MCF 10A (cell line): ENCODE results near the gene ARMH3. TPM values are rescaled to one million over a fixed set of nuclear protein-coding genes. Genes with fewer than 3 reads are reported as not detected.

ENCODE experiments used
- BruUV-seq: library from RNA; stranded (reverse); fragments of 400-500 nt; replicated peaks from 2 replicates; lab custom pipeline; 2021; lab: Mats Ljungman, UMichigan
- CTCF ChIA-PET: fragments of 300-600 bp; sonication (Branson Sonifier 250); formaldehyde crosslinking; extraction: SDS; loops from one replicate; lab custom pipeline; 2021; ENCODE audit warnings: antibody characterized with exemption, inconsistent platforms; lab: Yijun Ruan, JAX
- POLR2A ChIA-PET: fragments of 300-600, 350-650 bp; sonication (Branson Sonifier 250); formaldehyde crosslinking; extraction: SDS; loops from one replicate; lab custom pipeline; 2020; ENCODE audit warnings: antibody characterized with exemption, inconsistent platforms; lab: Yijun Ruan, JAX
- DNase-seq: peaks from one replicate; pipeline ENCODE4 v3.0.0-alpha.2; 2018; ENCODE audit not compliant: unreplicated experiment
- H3K27ac Mint-ChIP-seq: one replicate; pipeline ENCODE4 v1.8.0; 2022; ENCODE audit warnings: mild to moderate bottlenecking, low read depth, mixed read lengths; ENCODE audit not compliant: unreplicated experiment
- H3K27me3 Mint-ChIP-seq: one replicate; pipeline ENCODE4 v1.8.0; 2022; ENCODE audit warnings: mixed read lengths; ENCODE audit not compliant: insufficient read depth, unreplicated experiment
- H3K36me3 Mint-ChIP-seq: one replicate; pipeline ENCODE4 v1.8.0; 2022; ENCODE audit warnings: mild to moderate bottlenecking, moderate library complexity, mixed read lengths; ENCODE audit not compliant: insufficient read depth, unreplicated experiment
- H3K4me1 Mint-ChIP-seq: one replicate; pipeline ENCODE4 v1.8.0; 2022; ENCODE audit warnings: mixed read lengths; ENCODE audit not compliant: insufficient read depth, unreplicated experiment
- H3K4me3 Mint-ChIP-seq: one replicate; pipeline ENCODE4 v1.8.0; 2022; ENCODE audit warnings: mild to moderate bottlenecking, moderate library complexity, mixed read lengths; ENCODE audit not compliant: unreplicated experiment
- H3K9me3 Mint-ChIP-seq: one replicate; pipeline ENCODE4 v1.8.0; 2022; ENCODE audit warnings: mixed read lengths; ENCODE audit not compliant: unreplicated experiment
- intact Hi-C: fragments of 100-400 bp; cut with micrococcal nuclease; formaldehyde crosslinking; loops from 2 replicates; pipeline ENCODE4 v1.14.1; 2022
- total RNA-seq: library from RNA; stranded (reverse); gene quantifications from 2 replicates; pipeline ENCODE4 v1.2.3, GENCODE V29; 2022
- TF ChIP-seq, protein P1 (sequence below): fragments of 200-600 bp; IDR thresholded peaks from one replicate; pipeline ENCODE4 v1.8.0; 2022; ENCODE audit warnings: antibody characterized with exemption, mild to moderate bottlenecking; ENCODE audit not compliant: unreplicated experiment

Gene ARMH3
- total RNA-seq, 1 experiment from 2014 or later = 17.6 TPM

DNA sequence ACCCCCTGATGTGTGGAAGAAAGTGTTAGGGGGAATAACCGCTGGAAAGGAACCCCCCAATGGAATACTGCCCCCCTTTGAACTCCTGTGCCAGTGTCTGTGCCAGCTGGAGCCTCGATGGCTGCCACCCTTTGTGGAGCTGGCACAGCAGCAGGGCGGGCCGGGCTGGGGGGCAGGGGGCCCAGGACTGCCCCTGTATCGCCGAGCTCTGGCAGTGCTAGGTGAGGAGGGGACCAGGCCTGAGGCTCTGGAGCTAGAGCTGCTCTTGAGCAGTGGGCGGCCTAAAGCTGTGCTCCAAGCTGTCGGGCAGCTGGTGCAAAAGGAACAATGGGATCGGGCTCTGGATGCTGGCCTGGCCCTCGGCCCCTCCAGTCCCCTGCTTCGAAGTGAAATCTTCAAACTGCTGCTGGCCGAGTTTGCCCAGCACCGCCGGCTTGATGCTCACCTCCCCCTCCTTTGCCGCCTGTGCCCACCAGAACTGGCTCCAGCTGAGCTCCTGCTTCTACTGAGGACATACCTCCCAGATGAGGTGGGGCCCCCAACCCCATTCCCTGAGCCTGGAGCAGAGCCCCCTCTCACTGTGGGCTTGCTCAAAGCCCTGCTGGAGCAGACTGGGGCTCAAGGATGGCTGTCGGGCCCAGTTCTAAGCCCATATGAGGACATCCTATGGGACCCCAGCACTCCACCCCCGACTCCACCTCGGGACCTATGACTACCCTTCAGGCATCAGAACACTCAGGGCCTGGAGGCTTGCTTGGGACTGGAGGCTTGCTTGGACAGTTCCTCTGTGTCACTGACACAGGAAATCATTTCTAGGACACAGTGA is 11.3 kb upstream of the ARMH3 start:
- CTCF ChIA-PET = interaction anchor here (0.5 to 3.1 kb wide), 14 partner anchors 8 to 232 kb away, joined by 3 to 12 read pairs (median 4); no protein-coding TSS in a partner anchor
- peak overlapping the region; percentile 59 for H3K4me3 Mint-ChIP-seq
- no peak overlapping the region for H3K27ac Mint-ChIP-seq
- H3K9me3 Mint-ChIP-seq = no peaks in the 10 kb centered on the region
- H3K4me1 Mint-ChIP-seq = peaks cover 16% of the 10 kb centered on the region
- intact Hi-C loops = no loop called here
- H3K36me3 Mint-ChIP-seq = peaks cover 17% of the 10 kb centered on the region
- no peak for DNase-seq
- TF ChIP-seq, protein P1, sequence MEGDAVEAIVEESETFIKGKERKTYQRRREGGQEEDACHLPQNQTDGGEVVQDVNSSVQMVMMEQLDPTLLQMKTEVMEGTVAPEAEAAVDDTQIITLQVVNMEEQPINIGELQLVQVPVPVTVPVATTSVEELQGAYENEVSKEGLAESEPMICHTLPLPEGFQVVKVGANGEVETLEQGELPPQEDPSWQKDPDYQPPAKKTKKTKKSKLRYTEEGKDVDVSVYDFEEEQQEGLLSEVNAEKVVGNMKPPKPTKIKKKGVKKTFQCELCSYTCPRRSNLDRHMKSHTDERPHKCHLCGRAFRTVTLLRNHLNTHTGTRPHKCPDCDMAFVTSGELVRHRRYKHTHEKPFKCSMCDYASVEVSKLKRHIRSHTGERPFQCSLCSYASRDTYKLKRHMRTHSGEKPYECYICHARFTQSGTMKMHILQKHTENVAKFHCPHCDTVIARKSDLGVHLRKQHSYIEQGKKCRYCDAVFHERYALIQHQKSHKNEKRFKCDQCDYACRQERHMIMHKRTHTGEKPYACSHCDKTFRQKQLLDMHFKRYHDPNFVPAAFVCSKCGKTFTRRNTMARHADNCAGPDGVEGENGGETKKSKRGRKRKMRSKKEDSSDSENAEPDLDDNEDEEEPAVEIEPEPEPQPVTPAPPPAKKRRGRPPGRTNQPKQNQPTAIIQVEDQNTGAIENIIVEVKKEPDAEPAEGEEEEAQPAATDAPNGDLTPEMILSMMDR = no peak
- POLR2A ChIA-PET = interaction anchor here (0.7 to 2.5 kb wide), 9 partner anchors 11 to 373 kb away, joined by 3 to 25 read pairs (median 4); partner anchors contain the start of gene ARMH3
- no TSS peak for BruUV-seq
- H3K27me3 Mint-ChIP-seq = no peaks in the 10 kb centered on the region

DNA sequence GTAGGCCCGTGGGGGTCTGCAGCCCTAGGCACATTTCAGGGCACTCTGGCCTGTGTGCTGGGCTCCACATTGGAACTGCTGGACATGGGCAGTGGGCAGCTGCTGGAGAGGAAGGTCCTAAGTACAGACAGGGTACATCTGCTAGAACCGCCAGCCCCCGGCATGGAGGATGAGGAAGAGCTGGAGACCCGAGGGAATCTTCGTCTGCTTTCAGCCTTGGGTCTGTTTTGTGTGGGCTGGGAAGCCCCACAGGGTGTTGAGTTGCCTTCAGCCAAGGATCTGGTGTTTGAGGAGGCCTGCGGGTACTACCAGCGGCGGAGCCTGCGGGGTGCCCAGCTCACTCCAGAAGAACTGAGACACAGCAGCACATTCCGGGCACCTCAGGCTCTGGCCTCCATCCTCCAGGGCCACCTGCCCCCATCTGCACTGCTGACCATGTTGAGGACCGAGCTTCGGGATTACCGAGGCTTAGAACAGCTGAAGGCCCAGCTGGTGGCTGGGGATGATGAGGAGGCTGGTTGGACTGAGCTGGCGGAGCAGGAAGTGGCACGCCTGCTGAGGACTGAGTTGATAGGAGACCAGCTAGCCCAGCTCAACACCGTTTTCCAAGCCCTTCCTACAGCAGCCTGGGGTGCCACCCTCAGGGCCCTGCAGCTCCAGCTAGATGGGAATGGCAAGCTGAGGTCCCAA is 10.6 kb upstream of the ARMH3 start:
- peak overlapping the region; percentile 75 for H3K27ac Mint-ChIP-seq

DNA sequence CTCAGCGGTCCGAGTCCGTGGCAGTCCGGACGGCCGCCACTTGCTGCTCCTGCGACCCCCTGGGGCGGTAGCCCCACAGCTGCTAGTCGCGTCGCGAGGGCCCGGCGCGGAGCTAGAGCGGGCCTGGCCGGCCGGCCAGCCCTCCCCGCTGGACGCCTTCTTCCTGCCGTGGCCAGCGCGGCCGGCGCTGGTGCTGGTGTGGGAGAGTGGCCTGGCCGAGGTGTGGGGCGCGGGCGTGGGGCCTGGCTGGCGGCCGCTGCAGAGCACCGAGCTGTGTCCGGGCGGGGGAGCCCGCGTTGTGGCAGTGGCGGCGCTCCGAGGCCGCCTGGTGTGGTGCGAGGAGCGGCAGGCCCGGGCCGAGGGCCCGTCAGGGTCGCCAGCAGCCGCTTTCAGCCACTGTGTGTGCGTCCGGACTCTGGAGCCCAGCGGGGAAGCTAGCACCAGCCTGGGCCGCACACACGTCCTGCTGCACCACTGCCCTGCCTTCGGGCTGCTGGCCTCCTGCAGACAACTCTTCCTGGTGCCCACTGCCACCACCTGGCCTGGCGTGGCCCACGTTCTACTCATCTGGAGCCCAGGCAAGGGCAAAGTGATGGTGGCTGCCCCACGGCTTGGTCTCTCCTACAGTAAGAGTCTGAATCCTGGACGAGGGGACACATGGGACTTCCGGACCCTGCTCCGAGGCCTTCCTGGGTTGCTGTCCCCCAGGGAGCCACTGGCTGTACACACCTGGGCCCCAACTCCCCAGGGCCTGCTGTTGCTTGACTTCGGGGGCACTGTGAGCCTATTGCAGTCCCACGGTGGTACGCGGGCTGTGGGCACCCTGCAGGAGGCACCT is 9.8 kb upstream of the ARMH3 start:
- Mint-ChIP-seq H3K4me3 (peak overlapping the region; percentile 83), H3K27ac (peak overlapping the region; percentile 75), H3K9me3 (no peaks in the 10 kb centered on the region), H3K36me3 (peaks cover 17% of the 10 kb centered on the region), H3K4me1 (peaks cover 16% of the 10 kb centered on the region), H3K27me3 (no peaks in the 10 kb centered on the region)
- TF ChIP-seq, protein P1 = no peak
- ChIA-PET POLR2A (interaction anchor here (0.5 to 2.5 kb wide), 13 partner anchors 9 to 454 kb away, joined by 3 to 25 read pairs (median 4); partner anchors contain the start of genes ARMH3, LDB1, NFKB2 and NPM3), CTCF (interaction anchor here (0.6 to 2.7 kb wide), 7 partner anchors 31 to 229 kb away, joined by 3 to 12 read pairs (median 4); no protein-coding TSS in a partner anchor)
- intact Hi-C loops = loop anchor here (1.0 kb wide), 3 partner anchors 9 to 247 kb away; partner anchors contain the start of genes ARMH3 and OGA
- no TSS peak for BruUV-seq
- peak; percentile 18 for DNase-seq

More for the DNA sequence above, 10.6 kb upstream of the ARMH3 start:
- H3K27me3 Mint-ChIP-seq = no peaks in the 10 kb centered on the region
- ChIA-PET POLR2A (interaction anchor here (1.0 to 2.5 kb wide), 7 partner anchors 10 to 248 kb away, joined by 3 to 25 read pairs (median 9); partner anchors contain the start of genes ARMH3 and OGA), CTCF (interaction anchor here (0.5 to 3.1 kb wide), 11 partner anchors 9 to 230 kb away, joined by 3 to 12 read pairs (median 4); no protein-coding TSS in a partner anchor)
- intact Hi-C loops = no loop called here
- TSS peak; percentile 31 for BruUV-seq
- peaks cover 17% of the 10 kb centered on the region for H3K36me3 Mint-ChIP-seq
- TF ChIP-seq, protein P1 = no peak
- peak overlapping the region; percentile 83 for H3K4me3 Mint-ChIP-seq
- DNase-seq = no peak
- no peaks in the 10 kb centered on the region for H3K9me3 Mint-ChIP-seq
- H3K4me1 Mint-ChIP-seq = peaks cover 16% of the 10 kb centered on the region
